ENCODE measurements around the gene ACSL1. TPM values are rescaled to one million over a fixed set of nuclear protein-coding genes. Genes with fewer than 3 reads are reported as not detected.
"Not testable (repeated sequence)": the region's sequence is repeated elsewhere in the genome, so short reads cannot be mapped to it uniquely, and the experiment has no call there.

ACSL1 gene
- total RNA-seq, 1 donor from 2014 or later: 6.4 TPM

DNA sequence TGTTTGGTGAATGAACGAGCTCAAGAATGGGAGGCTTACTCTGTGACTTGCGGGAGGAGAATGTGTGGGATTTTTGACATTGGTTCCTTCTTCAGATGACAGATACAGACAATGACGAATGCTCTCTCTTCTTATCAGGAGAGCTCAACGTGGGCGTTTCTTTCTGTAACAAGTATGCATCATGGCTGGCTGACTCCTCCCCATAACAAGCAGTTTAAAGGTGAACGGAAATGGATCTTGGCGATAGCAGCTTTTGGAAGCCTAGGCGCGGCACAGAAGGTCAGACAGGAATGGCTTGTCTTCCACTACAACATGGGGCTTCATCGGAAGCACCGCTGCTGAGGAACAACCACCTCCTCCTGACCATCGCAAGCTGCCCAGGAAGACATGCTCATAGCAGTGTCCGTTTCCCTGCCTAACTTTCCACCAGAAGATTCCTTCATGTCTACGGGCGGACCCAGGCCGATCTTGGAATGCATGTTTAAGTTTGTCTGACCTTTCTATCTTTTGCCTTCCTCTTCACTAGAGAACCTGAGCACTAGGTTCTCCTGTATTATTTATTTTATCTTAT is 18.3 kb upstream of the ACSL1 start:
- Mint-ChIP-seq H3K36me3 (ENCODE audit: insufficient read depth) (no peaks in the 10 kb centered on the region), H3K27me3 (peaks cover 60% of the 10 kb centered on the region), H3K4me3 (ENCODE audit: low read depth) (no peak overlapping the region), H3K4me1 (ENCODE audit: low read depth) (peaks cover 2% of the 10 kb centered on the region), H3K9me3 (ENCODE audit: low read depth) (no peaks in the 10 kb centered on the region), H3K27ac (no peak overlapping the region)
- DNase-seq (ENCODE audit: low spot score, unreplicated experiment): no peak
- TF ChIP-seq, protein P1, sequence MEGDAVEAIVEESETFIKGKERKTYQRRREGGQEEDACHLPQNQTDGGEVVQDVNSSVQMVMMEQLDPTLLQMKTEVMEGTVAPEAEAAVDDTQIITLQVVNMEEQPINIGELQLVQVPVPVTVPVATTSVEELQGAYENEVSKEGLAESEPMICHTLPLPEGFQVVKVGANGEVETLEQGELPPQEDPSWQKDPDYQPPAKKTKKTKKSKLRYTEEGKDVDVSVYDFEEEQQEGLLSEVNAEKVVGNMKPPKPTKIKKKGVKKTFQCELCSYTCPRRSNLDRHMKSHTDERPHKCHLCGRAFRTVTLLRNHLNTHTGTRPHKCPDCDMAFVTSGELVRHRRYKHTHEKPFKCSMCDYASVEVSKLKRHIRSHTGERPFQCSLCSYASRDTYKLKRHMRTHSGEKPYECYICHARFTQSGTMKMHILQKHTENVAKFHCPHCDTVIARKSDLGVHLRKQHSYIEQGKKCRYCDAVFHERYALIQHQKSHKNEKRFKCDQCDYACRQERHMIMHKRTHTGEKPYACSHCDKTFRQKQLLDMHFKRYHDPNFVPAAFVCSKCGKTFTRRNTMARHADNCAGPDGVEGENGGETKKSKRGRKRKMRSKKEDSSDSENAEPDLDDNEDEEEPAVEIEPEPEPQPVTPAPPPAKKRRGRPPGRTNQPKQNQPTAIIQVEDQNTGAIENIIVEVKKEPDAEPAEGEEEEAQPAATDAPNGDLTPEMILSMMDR (IDR thresholded peaks at IDR 0.05; ENCODE audit: unreplicated experiment): no peak

DNA sequence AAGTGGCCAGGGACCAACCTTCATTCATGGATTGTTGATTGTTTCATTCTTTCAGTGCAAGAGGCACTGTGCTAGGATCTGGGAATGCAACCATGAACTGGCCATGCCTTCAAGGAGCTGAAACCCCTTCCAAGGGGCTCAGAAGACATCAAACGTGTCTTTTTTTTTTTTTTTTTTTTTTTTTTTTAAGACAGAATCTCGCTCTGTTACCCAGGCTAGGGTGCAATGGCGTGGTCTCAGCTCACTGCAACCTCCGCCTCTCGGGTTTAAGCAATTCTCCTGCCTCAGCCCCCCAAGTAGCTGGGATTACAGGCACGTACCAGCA is 13.3 kb upstream of the ACSL1 start:
- DNase-seq (ENCODE audit: low spot score, unreplicated experiment); H3K4me3 Mint-ChIP-seq (ENCODE audit: low read depth); H3K36me3 Mint-ChIP-seq (ENCODE audit: insufficient read depth); H3K4me1 Mint-ChIP-seq (ENCODE audit: low read depth); H3K27ac Mint-ChIP-seq; H3K9me3 Mint-ChIP-seq (ENCODE audit: low read depth): not testable (repeated sequence)
- peaks cover 67% of the 10 kb centered on the region for H3K27me3 Mint-ChIP-seq

DNA sequence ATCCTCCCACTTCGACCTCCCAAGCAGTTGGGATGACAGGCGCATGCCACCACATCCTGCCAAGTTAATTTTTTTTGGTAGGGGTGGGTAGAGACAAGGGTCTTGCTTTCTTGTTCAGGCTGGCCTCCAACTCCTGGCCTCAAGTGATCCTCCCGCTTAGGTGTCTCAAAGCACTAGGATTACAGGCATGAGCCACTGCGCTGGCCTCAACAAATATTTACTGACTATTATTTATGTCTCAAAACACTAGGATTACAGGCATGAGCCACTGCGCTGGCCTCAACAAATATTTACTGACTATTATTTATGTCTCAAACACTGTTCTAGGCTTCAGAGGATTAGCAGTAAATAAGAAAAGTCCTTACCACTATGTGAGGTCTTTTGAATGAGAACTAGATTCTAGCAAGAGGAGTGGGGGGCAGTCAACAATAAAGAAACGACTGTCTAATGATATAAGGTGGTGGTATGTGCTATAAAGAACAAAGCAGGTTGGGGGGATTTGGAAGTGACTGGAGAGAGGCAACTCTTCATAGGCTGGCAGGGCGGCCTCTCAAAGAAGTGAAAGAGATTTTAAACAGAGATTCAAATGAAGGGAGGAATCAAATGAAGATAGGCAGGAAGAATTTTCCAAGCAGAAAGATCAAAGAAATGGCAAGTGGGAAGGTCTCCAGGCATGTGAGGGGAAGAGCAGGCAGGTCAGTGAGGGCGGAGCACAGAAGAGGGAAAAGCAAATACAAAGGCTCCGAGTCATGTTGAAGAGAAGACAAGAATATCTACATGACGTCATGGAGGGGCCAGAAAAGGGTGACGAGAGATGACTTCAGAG is 12.7 kb upstream of the ACSL1 start:
- no peaks in the 10 kb centered on the region for H3K36me3 Mint-ChIP-seq (ENCODE audit: insufficient read depth)
- DNase-seq (ENCODE audit: low spot score, unreplicated experiment): no peak
- peaks cover 7% of the 10 kb centered on the region for H3K4me1 Mint-ChIP-seq (ENCODE audit: low read depth)
- no peaks in the 10 kb centered on the region for H3K9me3 Mint-ChIP-seq (ENCODE audit: low read depth)
- peaks cover 62% of the 10 kb centered on the region for H3K27me3 Mint-ChIP-seq
- H3K27ac Mint-ChIP-seq: no peak overlapping the region
- H3K4me3 Mint-ChIP-seq (ENCODE audit: low read depth): no peak overlapping the region
- TF ChIP-seq, protein P1 (IDR thresholded peaks at IDR 0.05; ENCODE audit: unreplicated experiment): no peak

DNA sequence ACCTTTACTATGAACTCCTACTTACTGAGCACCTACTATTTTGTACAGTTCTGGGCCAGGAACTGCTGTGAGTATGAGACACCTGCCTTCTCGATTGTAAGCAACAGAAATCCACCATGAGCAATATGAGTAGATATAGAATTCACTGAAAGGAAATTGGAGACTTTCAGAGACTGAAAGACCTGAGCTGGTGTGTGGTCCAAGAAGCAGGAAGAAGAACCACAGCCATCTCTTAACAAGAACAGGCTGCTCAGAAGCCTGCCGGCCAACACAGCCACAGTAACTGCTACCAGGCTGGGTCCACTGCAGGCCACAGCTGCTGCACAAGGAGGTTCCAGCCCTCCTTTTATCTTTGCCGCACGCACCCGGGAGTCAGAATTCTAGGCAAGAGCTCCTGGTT is 10.8 kb upstream of the ACSL1 start:
- H3K36me3 Mint-ChIP-seq (ENCODE audit: insufficient read depth): no peaks in the 10 kb centered on the region
- TF ChIP-seq, protein P1 (IDR thresholded peaks at IDR 0.05; ENCODE audit: unreplicated experiment): no peak
- no peak overlapping the region for H3K4me3 Mint-ChIP-seq (ENCODE audit: low read depth)
- H3K27ac Mint-ChIP-seq: no peak overlapping the region
- no peak for DNase-seq (ENCODE audit: low spot score, unreplicated experiment)
- H3K27me3 Mint-ChIP-seq: peaks cover 46% of the 10 kb centered on the region
- peaks cover 7% of the 10 kb centered on the region for H3K4me1 Mint-ChIP-seq (ENCODE audit: low read depth)
- no peaks in the 10 kb centered on the region for H3K9me3 Mint-ChIP-seq (ENCODE audit: low read depth)

DNA sequence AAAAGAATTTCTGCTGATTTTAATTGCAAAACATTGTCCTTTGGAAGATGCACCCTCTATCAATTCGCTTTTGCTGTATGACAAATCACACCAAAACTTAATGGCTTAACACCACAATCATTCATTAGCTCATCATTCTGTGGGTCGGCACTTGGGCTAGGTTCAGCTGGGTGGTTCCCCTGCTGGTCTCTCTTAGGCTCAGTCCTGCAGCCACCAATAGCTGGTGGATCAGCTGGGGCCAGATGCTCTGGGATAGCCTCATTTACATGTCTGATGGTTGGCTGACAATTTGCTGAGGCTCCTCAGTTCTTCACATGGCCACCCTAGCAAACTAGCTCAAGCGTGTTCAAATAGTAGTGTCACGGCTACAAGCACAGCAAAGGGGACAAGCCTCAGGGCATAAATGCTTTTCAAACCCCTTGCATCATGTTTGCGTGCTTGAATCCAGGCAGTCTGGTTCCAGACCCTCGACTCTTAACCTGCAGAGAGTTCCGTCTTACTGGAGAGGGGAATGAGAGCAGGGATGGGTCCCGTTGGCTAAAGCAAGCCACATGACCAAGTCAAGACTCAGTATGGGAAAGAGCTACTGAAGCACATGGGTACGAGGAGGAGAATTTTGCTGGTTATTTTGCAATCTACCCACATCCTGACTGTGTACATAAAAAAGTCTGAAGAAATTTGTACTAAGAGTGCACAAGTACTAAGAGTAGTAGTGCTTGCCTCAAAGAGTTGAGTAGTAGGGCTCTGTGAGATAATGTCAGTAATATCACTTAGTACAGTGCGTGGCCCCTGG is 7.5 kb upstream of the ACSL1 start:
- H3K27ac Mint-ChIP-seq: no peak overlapping the region
- H3K4me3 Mint-ChIP-seq (ENCODE audit: low read depth): no peak overlapping the region
- peaks cover 46% of the 10 kb centered on the region for H3K27me3 Mint-ChIP-seq
- TF ChIP-seq, protein P1 (IDR thresholded peaks at IDR 0.05; ENCODE audit: unreplicated experiment): no peak
- no peak for DNase-seq (ENCODE audit: low spot score, unreplicated experiment)
- H3K9me3 Mint-ChIP-seq (ENCODE audit: low read depth): no peaks in the 10 kb centered on the region
- no peaks in the 10 kb centered on the region for H3K4me1 Mint-ChIP-seq (ENCODE audit: low read depth)
- H3K36me3 Mint-ChIP-seq (ENCODE audit: insufficient read depth): no peaks in the 10 kb centered on the region
